Measurements from ENCODE around the gene PCSK4. TPM values are rescaled to one million over a fixed set of nuclear protein-coding genes. Genes with fewer than 3 reads are reported as not detected.
A peak's percentile ranks its signal among the peaks of the same experiment; 100 is the strongest.
"Not testable (repeated sequence)": the region's sequence is repeated elsewhere in the genome, so short reads cannot be mapped to it uniquely, and the experiment has no call there.

Gene PCSK4
- polyA plus RNA-seq, 1 donor = 1.4 TPM

GRCh38 chr19:1522061-1522460, 31.9 kb upstream of the PCSK4 start:
- DNase-seq (ENCODE audit: low read depth) = no peak

GRCh38 chr19:1521636-1522035, 31.5 kb upstream of the PCSK4 start:
- DNase-seq (ENCODE audit: low read depth) = no peak

GRCh38 chr19:1520203-1520780, 30.1 kb upstream of the PCSK4 start:
- DNase-seq (ENCODE audit: low read depth) = no peak

GRCh38 chr19:1519802-1520201, 29.7 kb upstream of the PCSK4 start:
- DNase-seq (ENCODE audit: low read depth) = not testable (repeated sequence)

GRCh38 chr19:1518471-1518870, 28.3 kb upstream of the PCSK4 start:
- no peak for DNase-seq (ENCODE audit: low read depth)

- no peak for DNase-seq (ENCODE audit: low read depth)
Measured at GRCh38 chr19:1516395-1516753, 26.2 kb upstream of the PCSK4 start.

- DNase-seq (ENCODE audit: low read depth) = no peak
Measured at GRCh38 chr19:1514986-1515721, 25.0 kb upstream of the PCSK4 start.

GRCh38 chr19:1514295-1514661, 24.1 kb upstream of the PCSK4 start:
- no peak for DNase-seq (ENCODE audit: low read depth)

- DNase-seq (ENCODE audit: low read depth) = no peak
Measured at GRCh38 chr19:1513499-1514294, 23.5 kb upstream of the PCSK4 start.

- no peak for DNase-seq (ENCODE audit: low read depth)
Measured at GRCh38 chr19:1512671-1513498, 22.7 kb upstream of the PCSK4 start, which contains the start of gene ADAMTSL5. ADAMTSL5 (minus strand) TSS chr19:1513019; CDS start chr19:1510943, 2,076 bp downstream.

- no peak for DNase-seq (ENCODE audit: low read depth)
Measured at GRCh38 chr19:1511318-1512317, 21.5 kb upstream of the PCSK4 start.

GRCh38 chr19:1510807-1511206, 20.7 kb upstream of the PCSK4 start:
- DNase-seq (ENCODE audit: low read depth) = no peak

GRCh38 chr19:1510442-1510806, 20.3 kb upstream of the PCSK4 start:
- DNase-seq (ENCODE audit: low read depth) = no peak

GRCh38 chr19:1509602-1510441, 19.7 kb upstream of the PCSK4 start:
- DNase-seq (ENCODE audit: low read depth) = no peak

GRCh38 chr19:1508507-1508856, 18.3 kb upstream of the PCSK4 start:
- DNase-seq (ENCODE audit: low read depth) = no peak

- peak; percentile 86 for DNase-seq (ENCODE audit: low read depth)
Measured at GRCh38 chr19:1507763-1508506, 17.8 kb upstream of the PCSK4 start.

- no peak for DNase-seq (ENCODE audit: low read depth)
Measured at GRCh38 chr19:1507192-1507660, 17.1 kb upstream of the PCSK4 start.

GRCh38 chr19:1505991-1506881, 16.1 kb upstream of the PCSK4 start:
- no peak for DNase-seq (ENCODE audit: low read depth)

Data from forelimb muscle (tissue), 1 donor.